ENCODE measurements around the gene SPPL3.

The SPPL3 gene

GRCh38 chr12:120874547-120875245 lies 29.5 kb downstream of the SPPL3 start:
- H3K4me3 ChIP-seq (ENCODE audit: low read depth, low read length) = no peak overlapping the region
- TF ChIP-seq CTCF (IDR thresholded peaks at IDR 0.05; ENCODE audit: low read depth, low read length) = no peak

GRCh38 chr12:120873226-120873625 lies 30.9 kb downstream of the SPPL3 start:
- no peak for TF ChIP-seq CTCF (IDR thresholded peaks at IDR 0.05; ENCODE audit: low read depth, low read length)

GRCh38 chr12:120872487-120872886 lies 31.7 kb downstream of the SPPL3 start:
- no peak overlapping the region for H3K4me3 ChIP-seq (ENCODE audit: low read depth, low read length)
- TF ChIP-seq CTCF (IDR thresholded peaks at IDR 0.05; ENCODE audit: low read depth, low read length) = no peak

More at GRCh38 chr12:120873226-120873625, 30.9 kb downstream of the SPPL3 start:
- H3K4me3 ChIP-seq (ENCODE audit: low read depth, low read length) = no peak overlapping the region

GRCh38 chr12:120870415-120870814 lies 33.7 kb downstream of the SPPL3 start:
- no peak for TF ChIP-seq CTCF (IDR thresholded peaks at IDR 0.05; ENCODE audit: low read depth, low read length)

GRCh38 chr12:120869376-120869775 lies 34.8 kb downstream of the SPPL3 start:
- H3K4me3 ChIP-seq (ENCODE audit: low read depth, low read length) = no peak overlapping the region
- no peak for TF ChIP-seq CTCF (IDR thresholded peaks at IDR 0.05; ENCODE audit: low read depth, low read length)

More at GRCh38 chr12:120870415-120870814, 33.7 kb downstream of the SPPL3 start:
- no peak overlapping the region for H3K4me3 ChIP-seq (ENCODE audit: low read depth, low read length)

GRCh38 chr12:120866108-120866507 lies 38.0 kb downstream of the SPPL3 start:
- no peak for TF ChIP-seq CTCF (IDR thresholded peaks at IDR 0.05; ENCODE audit: low read depth, low read length)
- no peak overlapping the region for H3K4me3 ChIP-seq (ENCODE audit: low read depth, low read length)

- no peak overlapping the region for H3K4me3 ChIP-seq (ENCODE audit: low read depth, low read length)
- no peak for TF ChIP-seq CTCF (IDR thresholded peaks at IDR 0.05; ENCODE audit: low read depth, low read length)
Measured at GRCh38 chr12:120865098-120865497, 39.1 kb downstream of the SPPL3 start.
